ENCODE data around the gene TRIOBP. TPM values are rescaled to one million over a fixed set of nuclear protein-coding genes. Genes with fewer than 3 reads are reported as not detected.

Gene TRIOBP
- total and polyA plus RNA-seq, 2 of the 13 experiments (the other 11 are each of a cell fraction or from before 2014, with no cell fraction given) = 6.1 to 15.4 TPM

GRCh38 chr22:37674951-37675929 is 21.6 kb upstream of the TRIOBP start, which contains the start of gene LGALS1 (continued):
- TF ChIP-seq, protein P1, sequence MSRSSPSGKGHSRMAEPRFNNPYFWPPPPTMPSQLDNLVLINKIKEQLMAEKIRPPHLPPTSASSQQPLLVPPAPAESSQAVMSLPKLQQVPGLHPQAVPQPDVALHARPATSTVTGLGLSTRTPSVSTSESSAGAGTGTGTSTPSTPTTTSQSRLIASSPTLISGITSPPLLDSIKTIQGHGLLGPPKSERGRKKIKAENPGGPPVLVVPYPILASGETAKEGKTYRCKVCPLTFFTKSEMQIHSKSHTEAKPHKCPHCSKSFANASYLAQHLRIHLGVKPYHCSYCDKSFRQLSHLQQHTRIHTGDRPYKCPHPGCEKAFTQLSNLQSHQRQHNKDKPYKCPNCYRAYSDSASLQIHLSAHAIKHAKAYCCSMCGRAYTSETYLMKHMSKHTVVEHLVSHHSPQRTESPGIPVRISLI (CRISPR knock-in tag; IDR thresholded peaks at IDR 0.05; ENCODE audit: borderline replicate concordance) = 0 out of 2 replicates have a peak, but pooled peaks have one; percentile 34
- TF ChIP-seq SOX6 (IDR thresholded peaks at IDR 0.05) = no peak
- 0 out of 2 replicates have a peak, but pooled peaks have one; percentile 32 for TF ChIP-seq SOX6 (CRISPR knock-in tag; IDR thresholded peaks at IDR 0.05)
- TF ChIP-seq PATZ1 (CRISPR knock-in tag; IDR thresholded peaks at IDR 0.05) = peak; percentile 96
- TF ChIP-seq DBP (CRISPR knock-in tag; IDR thresholded peaks at IDR 0.05; ENCODE audit: not compliant biosample characterization) = no peak
- peak; percentile 23 for TF ChIP-seq TAF15 (IDR thresholded peaks at IDR 0.05; ENCODE audit: low read depth, low read length, poor library complexity, severe bottlenecking)
- TF ChIP-seq SOX5 (CRISPR knock-in tag; IDR thresholded peaks at IDR 0.05; ENCODE audit: borderline replicate concordance) = peak; percentile 37; the same call in 1 of the 2 replicates
